GM12892 (cell line): ENCODE data around the gene INTS3.

Experiments
- POLR2A ChIP-seq: IDR thresholded peaks from 2 replicates; pipeline ENCODE4 v1.6.1; 2011; ENCODE audit warnings: low read depth, low read length, control low read depth
- TAF1 ChIP-seq: IDR thresholded peaks from 2 replicates; pipeline ENCODE4 v1.6.1; 2011; ENCODE audit warnings: low read depth, mild to moderate bottlenecking, control low read depth, low read length, borderline replicate concordance

DNA sequence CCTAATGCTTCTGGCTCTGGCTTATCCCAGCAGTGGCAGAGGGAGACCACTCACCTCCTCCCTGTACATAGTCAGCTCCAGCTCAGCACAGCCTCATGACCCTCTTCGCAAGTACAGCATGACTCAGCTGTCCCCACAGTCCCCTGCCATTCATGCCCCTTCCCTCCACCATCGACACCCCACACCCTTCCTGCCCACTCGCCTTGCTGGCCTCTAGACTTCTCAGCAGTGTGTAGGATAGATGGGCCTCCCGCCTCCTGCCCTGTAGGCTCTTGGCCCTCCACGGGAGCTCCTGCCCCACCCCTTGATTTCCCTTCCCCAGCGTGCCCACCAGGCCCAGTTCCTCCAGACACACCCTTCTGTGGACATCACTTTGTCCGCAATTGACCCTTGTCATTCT is 39.6 kb upstream of the INTS3 start:
- TF ChIP-seq TAF1 = no peak
- no peak for TF ChIP-seq POLR2A
